Right renal pelvis (tissue), 4 donors: ENCODE data around the gene MICU1. TPM values are rescaled to one million over a fixed set of nuclear protein-coding genes. Genes with fewer than 3 reads are reported as not detected.
A peak's percentile ranks its signal among the peaks of the same experiment; 100 is the strongest.
"Not testable (repeated sequence)": the region's sequence is repeated elsewhere in the genome, so short reads cannot be mapped to it uniquely, and the experiment has no call there.

Experiments used
- DNase-seq, 4 donors: peaks; one replicate each; pipeline ENCODE4 v3.0.0-alpha.2; 2013; ENCODE audit warnings: low read depth in 4 of 4, low spot score in 3 of 4, missing footprints in 1 of 4
- polyA plus RNA-seq, 4 donors: library from polyadenylated mRNA; unstranded; fragments of 120-200 nt; gene quantifications; one replicate each; pipeline ENCODE4 v1.2.1, GENCODE V29; 2013; ENCODE audit not compliant: insufficient read length in 4 of 4

Gene MICU1
- polyA plus RNA-seq, 4 donors, result 83.3 to 94.7 (median 87.4) TPM

- peak in 1 of 4 donors; percentile 61 for DNase-seq
These were observed 291.6 kb downstream of the MICU1 start for GRCh38 chr10:72334196-72334824.

GRCh38 chr10:72333112-72334015, 292.5 kb downstream of the MICU1 start:
- DNase-seq, result no peak

GRCh38 chr10:72332423-72333111, 293.3 kb downstream of the MICU1 start:
- DNase-seq, result no peak

- DNase-seq, result peak in 1 of 4 donors; percentile 83
These were observed 294.1 kb downstream of the MICU1 start for GRCh38 chr10:72331575-72332422.

- DNase-seq, result no peak
These were observed 295.8 kb downstream of the MICU1 start for GRCh38 chr10:72330069-72330426.

- DNase-seq, result no peak
These were observed 296.4 kb downstream of the MICU1 start for GRCh38 chr10:72329290-72330068.

- DNase-seq, result no peak
These were observed 297.1 kb downstream of the MICU1 start for GRCh38 chr10:72328829-72329204.

- no peak for DNase-seq
These were observed 297.6 kb downstream of the MICU1 start for GRCh38 chr10:72328045-72328828.

- not testable (repeated sequence) for DNase-seq
These were observed 298.9 kb downstream of the MICU1 start for GRCh38 chr10:72326665-72327603.

GRCh38 chr10:72325243-72326175, 300.4 kb downstream of the MICU1 start:
- peak in 2 of 4 donors; percentile 74 to 82 for DNase-seq

GRCh38 chr10:72323771-72324191, 302.1 kb downstream of the MICU1 start:
- no peak for DNase-seq

GRCh38 chr10:72323108-72323749, 302.6 kb downstream of the MICU1 start:
- no peak for DNase-seq

- DNase-seq, result no peak
These were observed 303.4 kb downstream of the MICU1 start for GRCh38 chr10:72322280-72323058.

- no peak for DNase-seq
These were observed 303.9 kb downstream of the MICU1 start for GRCh38 chr10:72322030-72322279.

GRCh38 chr10:72321248-72322029, 304.4 kb downstream of the MICU1 start:
- DNase-seq, result no peak
